Ovary (tissue), 9 donors: ENCODE data around the gene APLNR. TPM values are rescaled to one million over a fixed set of nuclear protein-coding genes. Genes with fewer than 3 reads are reported as not detected.

Experiments used
- DNase-seq, 5 donors: peaks; one replicate each; pipeline ENCODE4 v3.0.0-alpha.2; 2019 to 2020
- H3K27ac ChIP-seq, 2 donors: fragments of 200-600 bp; one replicate each; pipeline versions ENCODE4 v1.5.1 to v1.8.0; 2019 to 2022
- H3K27me3 ChIP-seq: fragments of 200-600 bp; one replicate; pipeline ENCODE4 v1.8.0; 2022
- H3K36me3 ChIP-seq: fragments of 200-600 bp; sonication (generic); one replicate; pipeline ENCODE4 v1.5.1; 2019
- H3K4me1 ChIP-seq: one replicate; pipeline ENCODE4 v1.8.1; 2013; ENCODE audit warnings: mild to moderate bottlenecking, moderate library complexity; ENCODE audit not compliant: insufficient read depth
- H3K4me3 ChIP-seq: fragments of 200-600 bp; sonication (generic); one replicate; pipeline ENCODE4 v1.5.1; 2017
- H3K9me3 ChIP-seq, 2 donors: fragments of 200-600 bp in 1 of 2; sonication (generic) in 1 of 2; one replicate each; pipeline versions ENCODE4 v1.5.1 to v1.8.1; 2013 to 2019; ENCODE audit warnings: mild to moderate bottlenecking in 1 of 2, moderate library complexity in 1 of 2
- CTCF ChIP-seq, 3 donors: fragments of 450-650 bp in 2 of 3; fragments of 200-600 bp in 1 of 3; IDR thresholded peaks; one replicate each; pipeline versions ENCODE4 v1.5.1 to v1.8.0; 2016 to 2022; ENCODE audit warnings: antibody characterized with exemption in 3 of 3, mild to moderate bottlenecking in 1 of 3
- EP300 ChIP-seq: sonication (generic); formaldehyde crosslinking; IDR thresholded peaks from one replicate; pipeline ENCODE4 v1.6.1; 2017; ENCODE audit warnings: antibody characterized with exemption
- POLR2A ChIP-seq: fragments of 450-650 bp; IDR thresholded peaks from one replicate; pipeline ENCODE4 v1.6.1; 2017; ENCODE audit warnings: antibody characterized with exemption, mild to moderate bottlenecking, moderate library complexity
- WGBS, 3 donors: extraction: QIAGEN DNeasy Blood & Tissue Kit in 1 of 3; methylation state at CpG; one replicate each; pipeline versions ENCODE4 v1.1.5 to v1.1.7; 2013 to 2017; 5-methylcytosine and 5-hydroxymethylcytosine counted together
- intact Hi-C, 4 donors: fragments of 100-400 bp; cut with DNase I; formaldehyde crosslinking; loops; one replicate each; pipeline versions ENCODE4 v1.11.0 to v1.15.1; 2022 to 2023
- polyA plus RNA-seq, 2 donors: library from polyadenylated mRNA; stranded (reverse); fragments of 200-250 nt in 1 of 2; fragments of 350-450 nt in 1 of 2; fragmentation: Illumina TruSeq in 1 of 2; extraction: RNeasy Lipid Tissue Mini Kit (QIAGEN cat#74804) in 1 of 2; gene quantifications; one replicate each; pipeline ENCODE4 v1.2.3, GENCODE V29; 2013 to 2014
- total RNA-seq, 7 donors: library from RNA; depleted of rRNA in 2 of 7; stranded (reverse); fragments of >200 nt in 2 of 7; fragmentation: NEBNext Ultra II Directional in 3 of 7; extraction: Animal tissue kit (Norgen Biotek cat#: 25700) in 3 of 7; gene quantifications; one replicate each; pipeline versions ENCODE4 v1.1.0 to v1.2.4, GENCODE V29; 2016 to 2023
- donor health status: DM: no; HTN: no; CAD: no; lungs with moderate emphysema.
- donor health status: DM: no; HTN: no; CAD: no.
- donor health status: Bipolar disorder and iron deficiency.
- donor health status: DM: yes; HTN: yes; CAD: no.
- donor health status: DM: no; HTN: no; CAD: no.
- donor health status: DM: yes; HTN: yes; CAD: no.

APLNR gene
- total and polyA plus RNA-seq, 9 donors, result 0.24 to 36.1 (median 0.94) TPM; not detected in 2

- H3K27ac ChIP-seq, result no peak overlapping the region
- no peaks in the 10 kb centered on the region for H3K9me3 ChIP-seq
- intact Hi-C loops, result no loop called here
- H3K27me3 ChIP-seq, result no peaks in the 10 kb centered on the region
- DNase-seq, result no peak
- no peaks in the 10 kb centered on the region for H3K36me3 ChIP-seq
- no peak overlapping the region for H3K4me3 ChIP-seq
- H3K4me1 ChIP-seq, result peaks cover 2% of the 10 kb centered on the region
- TF ChIP-seq POLR2A (no peak), CTCF (IDR thresholded peaks at IDR 0.05) (no peak), EP300 (no peak)
- WGBS, 3 donors, result 79 to 83% (median 83%) methylated on average over 6 of the region's 6 CpGs
Observed at GRCh38 chr11:57207168-57207567, 29.9 kb downstream of the APLNR start.

DNA sequence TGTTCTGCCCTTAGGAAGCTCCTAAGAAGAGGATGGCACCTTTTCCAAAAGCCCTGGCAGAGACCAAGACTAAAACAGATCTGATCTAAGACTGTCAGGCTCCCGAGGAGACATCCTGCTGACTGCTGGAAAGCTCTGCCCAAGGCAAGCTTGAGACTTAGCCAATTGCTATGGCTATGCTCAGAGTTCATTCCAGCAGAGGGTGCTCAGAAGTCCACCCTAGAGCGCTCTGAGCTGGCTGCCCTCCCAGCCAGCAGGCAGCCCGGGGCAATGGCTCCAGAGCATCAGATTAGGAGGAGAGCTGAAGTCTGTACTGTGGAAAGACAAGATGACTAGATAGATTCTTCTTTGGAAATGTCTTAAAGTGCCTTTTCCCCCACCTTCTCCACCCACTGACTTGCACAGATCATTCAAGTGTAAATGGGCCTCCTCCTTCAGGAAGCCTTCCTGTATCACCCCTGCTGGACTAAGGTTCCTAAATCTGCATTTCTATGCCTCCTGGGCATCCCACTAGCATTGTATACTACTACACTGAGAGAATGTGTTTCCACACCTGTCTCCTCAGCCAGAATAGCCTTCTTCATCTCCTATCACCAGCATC is 31.9 kb downstream of the APLNR start:
- H3K27me3 ChIP-seq, result no peaks in the 10 kb centered on the region
- no peak overlapping the region for H3K4me3 ChIP-seq
- intact Hi-C loops, result no loop called here
- H3K9me3 ChIP-seq, result no peaks in the 10 kb centered on the region
- peaks cover 2% of the 10 kb centered on the region for H3K4me1 ChIP-seq
- no peak for DNase-seq
- no peaks in the 10 kb centered on the region for H3K36me3 ChIP-seq
- WGBS, 3 donors, result 19 to 37% (median 28%) methylated on average over 3 of the region's 3 CpGs
- TF ChIP-seq POLR2A, result no peak
- TF ChIP-seq EP300, result no peak
- TF ChIP-seq CTCF (IDR thresholded peaks at IDR 0.05), result no peak
- H3K27ac ChIP-seq, result no peak overlapping the region

GRCh38 chr11:57203882-57204480 is 33.1 kb downstream of the APLNR start:
- H3K27me3 ChIP-seq, result no peaks in the 10 kb centered on the region
- H3K9me3 ChIP-seq, result no peaks in the 10 kb centered on the region
- WGBS, 3 donors, result 33 to 42% (median 37%) methylated on average over 7 of the region's 7 CpGs
- no peaks in the 10 kb centered on the region for H3K36me3 ChIP-seq
- no peak for DNase-seq
- intact Hi-C loops, result no loop called here
- TF ChIP-seq EP300 (no peak), POLR2A (no peak), CTCF (IDR thresholded peaks at IDR 0.05) (no peak)
- H3K4me3 ChIP-seq, result no peak overlapping the region
- peaks cover 2% of the 10 kb centered on the region for H3K4me1 ChIP-seq
- no peak overlapping the region for H3K27ac ChIP-seq

GRCh38 chr11:57203359-57203758 is 33.7 kb downstream of the APLNR start:
- intact Hi-C loops, result no loop called here
- no peak overlapping the region for H3K4me3 ChIP-seq
- H3K27ac ChIP-seq, result no peak overlapping the region
- WGBS, 3 donors, result 0 to 11% (median 3%) methylated on average over 3 of the region's 3 CpGs
- H3K4me1 ChIP-seq, result peaks cover 2% of the 10 kb centered on the region
- no peak for DNase-seq
- H3K36me3 ChIP-seq, result no peaks in the 10 kb centered on the region
- H3K27me3 ChIP-seq, result no peaks in the 10 kb centered on the region
- no peaks in the 10 kb centered on the region for H3K9me3 ChIP-seq
- TF ChIP-seq POLR2A (no peak), CTCF (IDR thresholded peaks at IDR 0.05) (no peak), EP300 (no peak)
